Dermis lymphatic vessel endothelial cell (primary cell): Measurements from ENCODE around the gene TMPRSS2. TPM values are rescaled to one million over a fixed set of nuclear protein-coding genes. Genes with fewer than 3 reads are reported as not detected.

ENCODE experiments used
- total RNA-seq: library from RNA; depleted of rRNA; stranded (reverse); fragments of >200 nt; gene quantifications from 2 replicates; pipeline ENCODE4 v1.2.1, GENCODE V29; 2014

TMPRSS2 gene
- total RNA-seq = not detected in 2 replicates

GRCh38 chr21:41507521-41508414, at the start of gene TMPRSS2:
TSS of gene TMPRSS2 (minus strand) at chr21:41508158. CDS start at chr21:41498133, 10,025 bp downstream.

GRCh38 chr21:41425954-41426675, 81.8 kb downstream of the TMPRSS2 start, which contains the start of gene MX1:
TSS of gene MX1 (plus strand) at chr21:41426239. CDS start at chr21:41432071, 5,832 bp downstream.

Other genes starting within 250 kb of the TMPRSS2 start
- gene FAM3B, start 191.4 kb downstream of the TMPRSS2 start, total RNA-seq = not detected in 2 replicates
- 0.17 and 0.22 TPM in 2 replicates for gene MX2, start 146.1 kb downstream of the TMPRSS2 start, total RNA-seq
- gene MX1, start 81.9 kb downstream of the TMPRSS2 start, total RNA-seq = 1.7 and 2.8 TPM in 2 replicates